Muscle layer of colon (tissue), 2 donors: ENCODE data around the gene DBNL.

ENCODE experiments used
- H3K27ac ChIP-seq: one replicate; pipeline ENCODE4 v1.7.0; 2013; ENCODE audit warnings: low read depth, mild to moderate bottlenecking, low read length, moderate library complexity
- H3K27me3 ChIP-seq, 2 donors: one replicate each; pipeline ENCODE4 v1.7.0; 2013; ENCODE audit warnings: low read length in 2 of 2, mild to moderate bottlenecking in 2 of 2; ENCODE audit not compliant: insufficient read depth in 2 of 2, control insufficient read depth in 1 of 2
- H3K36me3 ChIP-seq: one replicate; pipeline ENCODE4 v1.7.0; 2013; ENCODE audit warnings: mild to moderate bottlenecking, low read length; ENCODE audit not compliant: insufficient read depth
- H3K4me1 ChIP-seq: one replicate; pipeline ENCODE4 v1.7.0; 2013; ENCODE audit warnings: mild to moderate bottlenecking, low read length; ENCODE audit not compliant: insufficient read depth
- H3K4me3 ChIP-seq, 2 donors: one replicate each; pipeline ENCODE4 v1.7.0; 2013; ENCODE audit warnings: low read length in 2 of 2, low read depth in 1 of 2, mild to moderate bottlenecking in 1 of 2, moderate library complexity in 1 of 2
- H3K9ac ChIP-seq: one replicate; pipeline ENCODE4 v1.7.0; 2013; ENCODE audit warnings: low read length
- H3K9me3 ChIP-seq: one replicate; pipeline ENCODE4 v1.7.0; 2013; ENCODE audit warnings: mild to moderate bottlenecking, low read length
- donor health status: abdominal sarcoma.
- donor health status: Adenocarcinoma of cecum.

Gene DBNL

GRCh38 chr7:44099669-44100068 lies 55.2 kb downstream of the DBNL start:
- Histone ChIP-seq H3K9ac (no peak overlapping the region), H3K9me3 (no peaks in the 10 kb centered on the region), H3K4me3 (no peak overlapping the region), H3K27ac (no peak overlapping the region), H3K36me3 (no peaks in the 10 kb centered on the region), H3K27me3 (peaks cover 0 to 14% of the 10 kb centered on the region in 2 donors), H3K4me1 (peaks cover 6% of the 10 kb centered on the region)

GRCh38 chr7:44100458-44101302 lies 56.2 kb downstream of the DBNL start:
- Histone ChIP-seq H3K9ac (no peak overlapping the region), H3K4me1 (no peaks in the 10 kb centered on the region), H3K9me3 (no peaks in the 10 kb centered on the region), H3K27me3 (peaks cover 3 to 24% of the 10 kb centered on the region in 2 donors), H3K36me3 (no peaks in the 10 kb centered on the region), H3K4me3 (no peak overlapping the region), H3K27ac (no peak overlapping the region)

GRCh38 chr7:44101303-44101965 lies 56.9 kb downstream of the DBNL start:
- Histone ChIP-seq H3K27me3 (peaks cover 6 to 24% of the 10 kb centered on the region in 2 donors), H3K36me3 (no peaks in the 10 kb centered on the region), H3K27ac (no peak overlapping the region), H3K9ac (no peak overlapping the region), H3K9me3 (no peaks in the 10 kb centered on the region), H3K4me1 (no peaks in the 10 kb centered on the region), H3K4me3 (no peak overlapping the region)

DNA sequence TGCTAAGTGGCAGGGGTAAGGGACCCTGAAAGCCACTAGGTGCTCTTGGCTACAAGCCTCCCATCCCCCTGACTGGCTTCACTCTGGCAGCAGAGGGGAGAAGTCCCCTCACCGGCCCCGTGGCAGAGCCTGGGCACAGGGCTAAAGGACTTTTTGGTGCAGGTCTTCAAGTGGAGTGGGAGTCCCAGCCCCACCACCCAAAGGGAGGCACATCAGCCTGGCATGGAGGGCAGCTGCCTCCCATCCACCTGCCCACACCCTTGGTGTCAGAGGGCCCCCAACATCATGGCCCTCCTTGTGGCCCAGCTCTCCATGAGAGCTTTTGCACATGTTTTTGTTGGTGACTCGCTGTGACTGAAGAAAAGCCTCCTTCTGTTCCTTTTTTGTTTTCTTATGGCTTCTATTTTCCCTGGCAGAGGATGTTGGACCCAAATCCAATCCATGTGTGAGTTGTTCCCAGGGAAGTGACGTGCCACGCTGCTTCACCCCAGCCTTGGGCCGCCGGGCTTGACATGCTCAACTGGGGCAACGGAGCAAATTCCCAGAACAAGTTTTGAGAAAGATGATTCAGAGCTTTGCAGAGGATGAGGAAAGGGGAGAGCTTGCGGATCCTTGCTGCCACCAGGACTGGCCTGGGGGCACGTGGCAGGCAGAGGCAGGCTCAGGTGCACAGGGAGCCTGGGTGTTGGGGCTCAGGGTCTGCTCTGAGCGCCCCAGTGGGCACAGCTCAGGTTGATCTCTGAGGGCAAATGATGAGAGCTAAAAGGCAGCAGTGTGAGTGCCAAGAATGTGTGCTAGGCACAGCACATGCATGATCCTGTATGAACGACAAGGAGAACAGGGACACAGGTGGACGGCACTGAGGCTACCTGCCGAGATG lies 57.7 kb downstream of the DBNL start:
- Histone ChIP-seq H3K4me1 (no peaks in the 10 kb centered on the region), H3K27ac (no peak overlapping the region), H3K27me3 (peaks cover 6 to 29% of the 10 kb centered on the region in 2 donors), H3K4me3 (no peak overlapping the region), H3K9ac (no peak overlapping the region), H3K9me3 (no peaks in the 10 kb centered on the region), H3K36me3 (no peaks in the 10 kb centered on the region)

GRCh38 chr7:44102846-44103565 lies 58.5 kb downstream of the DBNL start:
- Histone ChIP-seq H3K27ac (no peak overlapping the region), H3K36me3 (no peaks in the 10 kb centered on the region), H3K9me3 (no peaks in the 10 kb centered on the region), H3K4me1 (no peaks in the 10 kb centered on the region), H3K4me3 (no peak overlapping the region), H3K27me3 (peaks cover 6 to 29% of the 10 kb centered on the region in 2 donors), H3K9ac (no peak overlapping the region)

DNA sequence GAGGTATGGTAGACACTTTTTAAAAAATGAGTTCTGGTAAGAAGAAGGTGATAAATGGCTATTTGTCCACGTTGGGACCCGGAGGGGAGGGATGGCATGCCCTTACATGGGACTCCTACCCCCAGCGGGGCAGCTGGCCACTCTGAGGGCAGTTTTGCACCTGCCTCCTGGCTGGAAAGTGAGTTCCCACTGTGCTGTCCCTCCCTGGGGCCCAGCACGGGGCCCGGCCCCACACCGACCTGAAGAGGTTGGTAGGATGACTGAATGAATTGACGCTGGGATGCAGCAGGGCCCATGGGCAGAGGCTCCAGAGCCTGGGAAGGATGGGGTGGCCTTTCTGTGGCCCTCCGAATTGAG lies 59.0 kb downstream of the DBNL start:
- H3K27ac ChIP-seq = no peak overlapping the region
- H3K4me3 ChIP-seq = no peak overlapping the region
- H3K4me1 ChIP-seq = no peaks in the 10 kb centered on the region
- peaks cover 6 to 29% of the 10 kb centered on the region in 2 donors for H3K27me3 ChIP-seq
- no peak overlapping the region for H3K9ac ChIP-seq
- no peaks in the 10 kb centered on the region for H3K9me3 ChIP-seq
- no peaks in the 10 kb centered on the region for H3K36me3 ChIP-seq

- Histone ChIP-seq H3K4me1 (no peaks in the 10 kb centered on the region), H3K9ac (peak within 1 kb of the TSS; percentile 27), H3K9me3 (no peaks in the 10 kb centered on the region), H3K36me3 (no peaks in the 10 kb centered on the region), H3K4me3 (peak within 1 kb of the TSS; percentile 58 to 64), H3K27me3 (peaks cover 6 to 29% of the 10 kb centered on the region in 2 donors), H3K27ac (peak within 1 kb of the TSS; percentile 61)
Measured at GRCh38 chr7:44103923-44104859, 59.7 kb downstream of the DBNL start, which contains the start of gene AEBP1. Gene AEBP1 (plus strand): TSS chr7:44104345. CDS start chr7:44104666, 321 bp downstream.

- Histone ChIP-seq H3K4me3 (peak overlapping the region; percentile 58 to 64), H3K27me3 (peaks cover 6 to 29% of the 10 kb centered on the region in 2 donors), H3K36me3 (no peaks in the 10 kb centered on the region), H3K27ac (peak overlapping the region; percentile 61), H3K9ac (peak overlapping the region; percentile 27), H3K4me1 (no peaks in the 10 kb centered on the region), H3K9me3 (no peaks in the 10 kb centered on the region)
Measured at GRCh38 chr7:44104860-44105771, 60.6 kb downstream of the DBNL start.

GRCh38 chr7:44105832-44106231 lies 61.3 kb downstream of the DBNL start:
- no peaks in the 10 kb centered on the region for H3K4me1 ChIP-seq
- no peaks in the 10 kb centered on the region for H3K36me3 ChIP-seq
- H3K4me3 ChIP-seq = peak overlapping the region; percentile 38 to 58
- peak overlapping the region; percentile 61 for H3K27ac ChIP-seq
- no peaks in the 10 kb centered on the region for H3K9me3 ChIP-seq
- H3K9ac ChIP-seq = peak overlapping the region; percentile 24
- H3K27me3 ChIP-seq = peaks cover 6 to 29% of the 10 kb centered on the region in 2 donors
